Central memory CD4-positive, alpha-beta T cell (primary cell): Measurements from ENCODE around the gene ADISSP.

Source experiments
- DNase-seq: peaks from one replicate; pipeline ENCODE4 v3.0.0; 2022

Gene ADISSP

GRCh38 chr20:3735768-3736167 lies 31.8 kb downstream of the ADISSP start:
- no peak for DNase-seq

- no peak for DNase-seq
Measured at GRCh38 chr20:3734111-3734843, 33.3 kb downstream of the ADISSP start.

- no peak for DNase-seq
Measured at GRCh38 chr20:3733119-3733995, 34.2 kb downstream of the ADISSP start.

GRCh38 chr20:3732327-3733118 lies 35.0 kb downstream of the ADISSP start, which contains the start of gene HSPA12B:
HSPA12B (plus strand) TSS chr20:3732685; CDS start chr20:3738675, 5,990 bp downstream.
- DNase-seq: no peak

- DNase-seq: no peak
Measured at GRCh38 chr20:3731944-3732326, 35.6 kb downstream of the ADISSP start.

- no peak for DNase-seq
Measured at GRCh38 chr20:3730803-3731672, 36.5 kb downstream of the ADISSP start.

- no peak for DNase-seq
Measured at GRCh38 chr20:3729811-3730540, 37.6 kb downstream of the ADISSP start.

- no peak for DNase-seq
Measured at GRCh38 chr20:3729378-3729777, 38.2 kb downstream of the ADISSP start.

- no peak for DNase-seq
Measured at GRCh38 chr20:3728876-3729275, 38.7 kb downstream of the ADISSP start.

GRCh38 chr20:3728354-3728753 lies 39.2 kb downstream of the ADISSP start:
- DNase-seq: no peak

GRCh38 chr20:3727401-3728021 lies 40.0 kb downstream of the ADISSP start:
- no peak for DNase-seq

GRCh38 chr20:3724356-3724755 lies 43.2 kb downstream of the ADISSP start:
- no peak for DNase-seq

GRCh38 chr20:3723284-3723683 lies 44.3 kb downstream of the ADISSP start:
- no peak for DNase-seq

- DNase-seq: no peak
Measured at GRCh38 chr20:3721912-3722311, 45.6 kb downstream of the ADISSP start.

- DNase-seq: no peak
Measured at GRCh38 chr20:3720626-3721025, 46.9 kb downstream of the ADISSP start.

- no peak for DNase-seq
Measured at GRCh38 chr20:3720068-3720467, 47.5 kb downstream of the ADISSP start.

GRCh38 chr20:3719046-3719445 lies 48.5 kb downstream of the ADISSP start:
- no peak for DNase-seq

GRCh38 chr20:3716195-3716834 lies 51.2 kb downstream of the ADISSP start:
- DNase-seq: no peak

- DNase-seq: no peak
Measured at GRCh38 chr20:3714092-3714491, 53.5 kb downstream of the ADISSP start.

GRCh38 chr20:3712279-3712873 lies 55.2 kb downstream of the ADISSP start, which contains the start of gene SIGLEC1:
SIGLEC1 (minus strand) TSS chr20:3712600; CDS start chr20:3707128, 5,472 bp downstream.
- DNase-seq: no peak
